ENCODE measurements around the gene PACRG.

DNA sequence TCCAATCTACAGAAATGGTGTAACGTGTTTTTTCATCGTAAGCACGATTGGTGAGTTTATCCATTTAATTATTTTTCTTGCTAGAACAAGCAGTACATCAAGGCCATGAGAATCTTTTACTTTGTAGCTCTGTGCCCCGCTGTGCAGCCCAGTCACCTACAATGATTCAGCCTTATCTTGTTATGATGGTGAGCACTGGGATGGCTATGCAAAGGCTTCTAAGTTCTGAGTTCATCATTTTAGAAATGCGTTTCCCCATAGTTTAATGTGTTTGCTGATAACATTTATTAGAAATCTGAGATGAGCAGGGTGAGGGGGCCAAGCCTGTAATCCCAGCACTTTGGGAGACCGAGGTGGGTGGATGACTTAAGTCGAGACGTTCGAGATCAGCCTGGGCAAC is 575.0 kb downstream of the PACRG start:
- no peak for TF ChIP-seq CTCF (IDR thresholded peaks at IDR 0.05; ENCODE audit: control extremely low read depth in 1 of 3, insufficient read depth in 1 of 3, low read depth in 1 of 3, low read length in 3 of 3)
- TF ChIP-seq MAX (IDR thresholded peaks at IDR 0.05), result no peak
- TF ChIP-seq, protein P1, sequence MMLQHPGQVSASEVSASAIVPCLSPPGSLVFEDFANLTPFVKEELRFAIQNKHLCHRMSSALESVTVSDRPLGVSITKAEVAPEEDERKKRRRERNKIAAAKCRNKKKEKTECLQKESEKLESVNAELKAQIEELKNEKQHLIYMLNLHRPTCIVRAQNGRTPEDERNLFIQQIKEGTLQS (IDR thresholded peaks at IDR 0.05; ENCODE audit: insufficient read depth, low read depth, low read length), result no peak
